DMS53 treated with DMSO at 0.1 percent for 48 hours (cell line): ENCODE data around the gene USF3.

ENCODE experiments used
- DNase-seq: peaks from one replicate; lab custom pipeline; 2025; ENCODE audit not compliant: unreplicated experiment; lab: John Stamatoyannopoulos, UW

The USF3 gene

GRCh38 chr3:113695786-113696645, at the start of gene USF3:
USF3 (minus strand) TSS chr3:113696642; CDS start chr3:113674878, 21,764 bp downstream.
- DNase-seq: no peak

- peak; percentile 68 for DNase-seq
These were observed 49.5 kb upstream of the USF3 start, which contains the start of gene NAA50 for GRCh38 chr3:113745756-113746547. NAA50 (minus strand) TSS chr3:113746249; CDS start chr3:113745949, 300 bp downstream.

GRCh38 chr3:113744941-113745755, 48.7 kb upstream of the USF3 start:
- DNase-seq: peak; percentile 56

- no peak for DNase-seq
These were observed 46.7 kb upstream of the USF3 start for GRCh38 chr3:113743006-113743630.

- DNase-seq: no peak
These were observed 45.2 kb upstream of the USF3 start for GRCh38 chr3:113741620-113742019.

- no peak for DNase-seq
These were observed 44.6 kb upstream of the USF3 start for GRCh38 chr3:113741086-113741485.

- peak; percentile 53 for DNase-seq
These were observed 40.2 kb upstream of the USF3 start for GRCh38 chr3:113736548-113737089.

GRCh38 chr3:113731694-113732093, 35.3 kb upstream of the USF3 start:
- no peak for DNase-seq

GRCh38 chr3:113730550-113730949, 34.1 kb upstream of the USF3 start:
- no peak for DNase-seq

- DNase-seq: no peak
These were observed 32.2 kb upstream of the USF3 start for GRCh38 chr3:113728661-113729060.

- no peak for DNase-seq
These were observed 25.2 kb upstream of the USF3 start for GRCh38 chr3:113721636-113722035.

- no peak for DNase-seq
These were observed 23.3 kb upstream of the USF3 start for GRCh38 chr3:113719758-113720157.

- DNase-seq: no peak
These were observed 22.9 kb upstream of the USF3 start for GRCh38 chr3:113719294-113719693.

GRCh38 chr3:113717818-113718217, 21.4 kb upstream of the USF3 start:
- no peak for DNase-seq

GRCh38 chr3:113717308-113717707, 20.9 kb upstream of the USF3 start:
- no peak for DNase-seq

- no peak for DNase-seq
These were observed 18.3 kb upstream of the USF3 start for GRCh38 chr3:113714702-113715101.

- no peak for DNase-seq
These were observed 15.7 kb upstream of the USF3 start for GRCh38 chr3:113712129-113712528.

GRCh38 chr3:113707835-113708234, 11.4 kb upstream of the USF3 start:
- no peak for DNase-seq

GRCh38 chr3:113698956-113699355, 2.5 kb upstream of the USF3 start:
- no peak for DNase-seq

GRCh38 chr3:113698213-113698742, 1.8 kb upstream of the USF3 start:
- DNase-seq: no peak
